ENCODE measurements around the gene EPHA7.

The EPHA7 gene

GRCh38 chr6:93248631-93249030, 170.7 kb downstream of the EPHA7 start:
- Histone ChIP-seq H3K4me3 (ENCODE audit: low read length) (no peak overlapping the region), H3K9me3 (ENCODE audit: insufficient read depth, low read depth, low read length) (no peaks in the 10 kb centered on the region), H3K9ac (ENCODE audit: low read depth, low read length) (no peak overlapping the region), H3K27me3 (ENCODE audit: insufficient read depth, low read length) (no peaks in the 10 kb centered on the region), H3K4me1 (ENCODE audit: insufficient read depth, low read length) (no peaks in the 10 kb centered on the region), H3K27ac (ENCODE audit: low read depth, low read length) (no peak overlapping the region), H3K36me3 (ENCODE audit: insufficient read depth, low read length) (no peaks in the 10 kb centered on the region; the same call in 1 of the 2 replicates)
- WGBS: 88% methylated on average over 2 of the region's 2 CpGs

GRCh38 chr6:93243231-93243778, 176.1 kb downstream of the EPHA7 start:
- Histone ChIP-seq H3K27me3 (ENCODE audit: insufficient read depth, low read length) (no peaks in the 10 kb centered on the region), H3K4me3 (ENCODE audit: low read length) (no peak overlapping the region), H3K9ac (ENCODE audit: low read depth, low read length) (no peak overlapping the region), H3K9me3 (ENCODE audit: insufficient read depth, low read depth, low read length) (no peaks in the 10 kb centered on the region), H3K4me1 (ENCODE audit: insufficient read depth, low read length) (no peaks in the 10 kb centered on the region), H3K27ac (ENCODE audit: low read depth, low read length) (no peak overlapping the region), H3K36me3 (ENCODE audit: insufficient read depth, low read length) (no peaks in the 10 kb centered on the region; the same call in 1 of the 2 replicates)
- WGBS: no CpG with 5 or more reads among the region's 1 CpG

GRCh38 chr6:93242049-93242448, 177.3 kb downstream of the EPHA7 start:
- Histone ChIP-seq H3K4me1 (ENCODE audit: insufficient read depth, low read length) (no peaks in the 10 kb centered on the region), H3K9ac (ENCODE audit: low read depth, low read length) (no peak overlapping the region), H3K27ac (ENCODE audit: low read depth, low read length) (no peak overlapping the region)

GRCh38 chr6:93238632-93239031, 180.7 kb downstream of the EPHA7 start:
- no peaks in the 10 kb centered on the region for H3K27me3 ChIP-seq (ENCODE audit: insufficient read depth, low read length)
- H3K9me3 ChIP-seq (ENCODE audit: insufficient read depth, low read depth, low read length): no peaks in the 10 kb centered on the region
- H3K9ac ChIP-seq (ENCODE audit: low read depth, low read length): no peak overlapping the region
- no peak overlapping the region for H3K4me3 ChIP-seq (ENCODE audit: low read length)
- 86% methylated on average over 1 of the region's 1 CpG for WGBS
- no peak overlapping the region for H3K27ac ChIP-seq (ENCODE audit: low read depth, low read length)
- H3K36me3 ChIP-seq (ENCODE audit: insufficient read depth, low read length): no peaks in the 10 kb centered on the region; the same call in 1 of the 2 replicates
- no peaks in the 10 kb centered on the region for H3K4me1 ChIP-seq (ENCODE audit: insufficient read depth, low read length)

More at GRCh38 chr6:93242049-93242448, 177.3 kb downstream of the EPHA7 start:
- H3K36me3 ChIP-seq (ENCODE audit: insufficient read depth, low read length): no peaks in the 10 kb centered on the region; the same call in 1 of the 2 replicates
- H3K4me3 ChIP-seq (ENCODE audit: low read length): no peak overlapping the region
- H3K27me3 ChIP-seq (ENCODE audit: insufficient read depth, low read length): no peaks in the 10 kb centered on the region
- no peaks in the 10 kb centered on the region for H3K9me3 ChIP-seq (ENCODE audit: insufficient read depth, low read depth, low read length)

- Histone ChIP-seq H3K4me3 (ENCODE audit: low read length) (no peak overlapping the region), H3K9me3 (ENCODE audit: insufficient read depth, low read depth, low read length) (no peaks in the 10 kb centered on the region), H3K27ac (ENCODE audit: low read depth, low read length) (no peak overlapping the region), H3K4me1 (ENCODE audit: insufficient read depth, low read length) (no peaks in the 10 kb centered on the region), H3K36me3 (ENCODE audit: insufficient read depth, low read length) (no peaks in the 10 kb centered on the region), H3K27me3 (ENCODE audit: insufficient read depth, low read length) (no peaks in the 10 kb centered on the region), H3K9ac (ENCODE audit: low read depth, low read length) (no peak overlapping the region)
- WGBS: 79% methylated on average over 3 of the region's 3 CpGs
Measured at GRCh38 chr6:93235775-93236174, 183.6 kb downstream of the EPHA7 start.

- no peak overlapping the region for H3K9ac ChIP-seq (ENCODE audit: low read depth, low read length)
- no peak overlapping the region for H3K27ac ChIP-seq (ENCODE audit: low read depth, low read length)
- no peaks in the 10 kb centered on the region for H3K36me3 ChIP-seq (ENCODE audit: insufficient read depth, low read length)
- H3K4me1 ChIP-seq (ENCODE audit: insufficient read depth, low read length): no peaks in the 10 kb centered on the region
- H3K4me3 ChIP-seq (ENCODE audit: low read length): no peak overlapping the region
- no peaks in the 10 kb centered on the region for H3K9me3 ChIP-seq (ENCODE audit: insufficient read depth, low read depth, low read length)
- no CpG with 5 or more reads among the region's 1 CpG for whole genome bisulfite sequencing
- no peaks in the 10 kb centered on the region for H3K27me3 ChIP-seq (ENCODE audit: insufficient read depth, low read length)
Measured at GRCh38 chr6:93226822-93227221, 192.5 kb downstream of the EPHA7 start.

- Histone ChIP-seq H3K36me3 (ENCODE audit: insufficient read depth, low read length) (no peaks in the 10 kb centered on the region), H3K9ac (ENCODE audit: low read depth, low read length) (no peak overlapping the region), H3K27me3 (ENCODE audit: insufficient read depth, low read length) (no peaks in the 10 kb centered on the region), H3K4me1 (ENCODE audit: insufficient read depth, low read length) (no peaks in the 10 kb centered on the region), H3K27ac (ENCODE audit: low read depth, low read length) (no peak overlapping the region), H3K9me3 (ENCODE audit: insufficient read depth, low read depth, low read length) (no peaks in the 10 kb centered on the region), H3K4me3 (ENCODE audit: low read length) (no peak overlapping the region)
- 94% methylated on average over 3 of the region's 4 CpGs for WGBS
Measured at GRCh38 chr6:93222071-93222851, 197.1 kb downstream of the EPHA7 start.

- 86% methylated on average over 1 of the region's 1 CpG for WGBS
- H3K36me3 ChIP-seq (ENCODE audit: insufficient read depth, low read length): no peaks in the 10 kb centered on the region
- no peak overlapping the region for H3K9ac ChIP-seq (ENCODE audit: low read depth, low read length)
- H3K27ac ChIP-seq (ENCODE audit: low read depth, low read length): no peak overlapping the region
- H3K4me1 ChIP-seq (ENCODE audit: insufficient read depth, low read length): no peaks in the 10 kb centered on the region
- no peaks in the 10 kb centered on the region for H3K27me3 ChIP-seq (ENCODE audit: insufficient read depth, low read length)
- H3K4me3 ChIP-seq (ENCODE audit: low read length): no peak overlapping the region
- H3K9me3 ChIP-seq (ENCODE audit: insufficient read depth, low read depth, low read length): no peaks in the 10 kb centered on the region
Measured at GRCh38 chr6:93219447-93219846, 199.9 kb downstream of the EPHA7 start.

- no peak overlapping the region for H3K27ac ChIP-seq (ENCODE audit: low read depth, low read length)
- 94% methylated on average over 1 of the region's 2 CpGs for WGBS
- H3K27me3 ChIP-seq (ENCODE audit: insufficient read depth, low read length): no peaks in the 10 kb centered on the region
- H3K36me3 ChIP-seq (ENCODE audit: insufficient read depth, low read length): no peaks in the 10 kb centered on the region
- no peak overlapping the region for H3K9ac ChIP-seq (ENCODE audit: low read depth, low read length)
- no peak overlapping the region for H3K4me3 ChIP-seq (ENCODE audit: low read length)
- no peaks in the 10 kb centered on the region for H3K4me1 ChIP-seq (ENCODE audit: insufficient read depth, low read length)
- no peaks in the 10 kb centered on the region for H3K9me3 ChIP-seq (ENCODE audit: insufficient read depth, low read depth, low read length)
Measured at GRCh38 chr6:93218096-93218495, 201.3 kb downstream of the EPHA7 start.

GRCh38 chr6:93213028-93213427, 206.3 kb downstream of the EPHA7 start:
- Histone ChIP-seq H3K9me3 (ENCODE audit: insufficient read depth, low read depth, low read length) (no peaks in the 10 kb centered on the region), H3K36me3 (ENCODE audit: insufficient read depth, low read length) (no peaks in the 10 kb centered on the region), H3K27ac (ENCODE audit: low read depth, low read length) (no peak overlapping the region), H3K9ac (ENCODE audit: low read depth, low read length) (no peak overlapping the region), H3K4me1 (ENCODE audit: insufficient read depth, low read length) (no peaks in the 10 kb centered on the region), H3K4me3 (ENCODE audit: low read length) (no peak overlapping the region), H3K27me3 (ENCODE audit: insufficient read depth, low read length) (no peaks in the 10 kb centered on the region)
- WGBS: 82% methylated on average over 2 of the region's 2 CpGs

- Histone ChIP-seq H3K9ac (ENCODE audit: low read depth, low read length) (no peak overlapping the region), H3K27ac (ENCODE audit: low read depth, low read length) (no peak overlapping the region), H3K27me3 (ENCODE audit: insufficient read depth, low read length) (no peaks in the 10 kb centered on the region), H3K4me3 (ENCODE audit: low read length) (no peak overlapping the region), H3K36me3 (ENCODE audit: insufficient read depth, low read length) (no peaks in the 10 kb centered on the region), H3K9me3 (ENCODE audit: insufficient read depth, low read depth, low read length) (no peaks in the 10 kb centered on the region), H3K4me1 (ENCODE audit: insufficient read depth, low read length) (no peaks in the 10 kb centered on the region)
Measured at GRCh38 chr6:93210908-93211307, 208.5 kb downstream of the EPHA7 start.

All from HUES64 (cell line).